ENCODE measurements around the gene LAPTM5. TPM values are rescaled to one million over a fixed set of nuclear protein-coding genes. Genes with fewer than 3 reads are reported as not detected.
A peak's percentile ranks its signal among the peaks of the same experiment; 100 is the strongest.

LAPTM5 gene
- total and polyA plus RNA-seq, 10 donors = 419 to 747 (median 577) TPM

GRCh38 chr1:30697571-30698376 is 59.8 kb downstream of the LAPTM5 start:
- WGBS, 5 donors = 58 to 68% (median 67%) methylated on average over 5 to 9 of the region's 9 CpGs
- peak; percentile 59 for DNase-seq
- Histone ChIP-seq H3K27me3 (replicated peaks in 1 of 7) (peaks cover 0 to 9% (median 0%) of the 10 kb centered on the region in 7 donors), H3K4me3 (no peak overlapping the region), H3K36me3 (no peaks in the 10 kb centered on the region), H3K27ac (no peak overlapping the region), H3K9me3 (no peaks in the 10 kb centered on the region), H3K4me1 (no peaks in the 10 kb centered on the region)
- TF ChIP-seq CTCF (IDR thresholded peaks at IDR 0.05 in 8 of 11, conservative IDR thresholded peaks at IDR 0.05 in 3 of 11) = no peak
- TF ChIP-seq POLR2AphosphoS5 (IDR thresholded peaks at IDR 0.05) = no peak
- no peak for TF ChIP-seq POLR2A (IDR thresholded peaks at IDR 0.05)
- intact Hi-C loops (cut with DNase I; ENCODE audit: low total_unique reads) = no loop called here

- Histone ChIP-seq H3K4me1 (no peaks in the 10 kb centered on the region), H3K36me3 (no peaks in the 10 kb centered on the region), H3K9me3 (no peaks in the 10 kb centered on the region), H3K27me3 (replicated peaks in 1 of 7) (peaks cover 0 to 15% (median 0%) of the 10 kb centered on the region in 7 donors), H3K27ac (no peak overlapping the region), H3K4me3 (no peak overlapping the region)
- intact Hi-C loops (cut with DNase I; ENCODE audit: low total_unique reads) = no loop called here
- WGBS, 5 donors = 87 to 95% (median 91%) methylated on average over 6 of the region's 6 CpGs
- DNase-seq = no peak
- TF ChIP-seq POLR2AphosphoS5 (IDR thresholded peaks at IDR 0.05) (no peak), POLR2A (IDR thresholded peaks at IDR 0.05) (no peak), CTCF (IDR thresholded peaks at IDR 0.05 in 8 of 11, conservative IDR thresholded peaks at IDR 0.05 in 3 of 11) (no peak)
Observed at GRCh38 chr1:30696831-30697230, 60.7 kb downstream of the LAPTM5 start.

GRCh38 chr1:30695439-30695841 is 62.1 kb downstream of the LAPTM5 start:
- 36 to 51% (median 45%) methylated on average over 6 of the region's 6 CpGs for WGBS, 5 donors
- no peaks in the 10 kb centered on the region for H3K9me3 ChIP-seq
- no peak overlapping the region for H3K4me3 ChIP-seq
- no peak for DNase-seq
- intact Hi-C loops (cut with DNase I; ENCODE audit: low total_unique reads) = no loop called here
- TF ChIP-seq POLR2A (IDR thresholded peaks at IDR 0.05) = no peak
- no peak for TF ChIP-seq POLR2AphosphoS5 (IDR thresholded peaks at IDR 0.05)
- no peak for TF ChIP-seq CTCF (IDR thresholded peaks at IDR 0.05 in 8 of 11, conservative IDR thresholded peaks at IDR 0.05 in 3 of 11)
- no peaks in the 10 kb centered on the region for H3K36me3 ChIP-seq
- no peaks in the 10 kb centered on the region for H3K4me1 ChIP-seq
- H3K27me3 ChIP-seq (replicated peaks in 1 of 7) = peaks cover 0 to 15% (median 0%) of the 10 kb centered on the region in 7 donors
- H3K27ac ChIP-seq = no peak overlapping the region

- DNase-seq = no peak
- Histone ChIP-seq H3K27me3 (replicated peaks in 1 of 7) (peaks cover 0 to 15% (median 0%) of the 10 kb centered on the region in 7 donors), H3K9me3 (no peaks in the 10 kb centered on the region), H3K4me1 (no peaks in the 10 kb centered on the region), H3K36me3 (no peaks in the 10 kb centered on the region), H3K4me3 (no peak overlapping the region), H3K27ac (no peak overlapping the region)
- 70 to 77% (median 75%) methylated on average over 7 to 8 of the region's 8 CpGs for WGBS, 5 donors
- intact Hi-C loops (cut with DNase I; ENCODE audit: low total_unique reads) = no loop called here
- TF ChIP-seq POLR2AphosphoS5 (IDR thresholded peaks at IDR 0.05) (no peak), CTCF (IDR thresholded peaks at IDR 0.05 in 8 of 11, conservative IDR thresholded peaks at IDR 0.05 in 3 of 11) (no peak), POLR2A (IDR thresholded peaks at IDR 0.05) (no peak)
Observed at GRCh38 chr1:30694280-30695175, 63.0 kb downstream of the LAPTM5 start.

Data from spleen (tissue), 11 donors.